Activated CD8-positive, alpha-beta T cell treated with anti-CD3 and anti-CD28 coated beads for 36 hours (primary cell): Measurements from ENCODE around the gene ADORA2A. TPM values are rescaled to one million over a fixed set of nuclear protein-coding genes. Genes with fewer than 3 reads are reported as not detected.

Source experiments
- ATAC-seq: fragments of 200-7000 bp; cut with Tn5 transposase; one replicate; pipeline ENCODE4 v1.10.0; 2021; ENCODE audit warnings: mild to moderate bottlenecking, moderate library complexity
- CTCF ChIA-PET: fragments of 350-600 bp; sonication (Branson Sonifier 250); formaldehyde crosslinking; loops from one replicate; lab custom pipeline; 2021; ENCODE audit warnings: antibody characterized with exemption; lab: Charles Lee
- POLR2A ChIA-PET: fragments of 350-600 bp; sonication (Branson Sonifier 250); formaldehyde crosslinking; loops from one replicate; lab custom pipeline; 2021; ENCODE audit warnings: antibody characterized with exemption; lab: Charles Lee
- DNase-seq: peaks from one replicate; pipeline ENCODE4 v3.0.0-alpha.2; 2020
- H3K27ac Mint-ChIP-seq: one replicate; pipeline ENCODE4 v1.8.0; 2021; ENCODE audit warnings: mild to moderate bottlenecking, mixed read lengths
- H3K27me3 Mint-ChIP-seq: one replicate; pipeline ENCODE4 v1.8.0; 2021; ENCODE audit warnings: mixed read lengths
- H3K36me3 Mint-ChIP-seq: one replicate; pipeline ENCODE4 v1.8.0; 2021; ENCODE audit warnings: low read depth, mixed read lengths
- H3K4me1 Mint-ChIP-seq: one replicate; pipeline ENCODE4 v1.8.0; 2021; ENCODE audit warnings: low read depth, mixed read lengths
- H3K4me3 Mint-ChIP-seq: one replicate; pipeline ENCODE4 v1.8.0; 2021; ENCODE audit warnings: mild to moderate bottlenecking, moderate library complexity, mixed read lengths
- H3K9me3 Mint-ChIP-seq: one replicate; pipeline ENCODE4 v1.8.0; 2021; ENCODE audit warnings: mixed read lengths
- intact Hi-C: fragments of 100-400 bp; cut with micrococcal nuclease; formaldehyde crosslinking; loops from one replicate; pipeline ENCODE4 v1.10.0; 2022
- total RNA-seq, 2 experiments: library from RNA; stranded (reverse); gene quantifications; one replicate each; pipeline ENCODE4 v1.2.3, GENCODE V29; 2021
- TF ChIP-seq, protein P1 (sequence below): fragments of 200-600 bp; IDR thresholded peaks from one replicate; pipeline ENCODE4 v1.8.0; 2022; ENCODE audit warnings: antibody characterized with exemption, mild to moderate bottlenecking

ADORA2A gene
- total RNA-seq, 2 experiments from 2014 or later: 41.4 to 42.9 TPM

GRCh38 chr22:24457894-24458420 is 30.6 kb downstream of the ADORA2A start:
- intact Hi-C loops: no loop called here
- H3K4me3 Mint-ChIP-seq: no peak overlapping the region
- TF ChIP-seq, protein P1, sequence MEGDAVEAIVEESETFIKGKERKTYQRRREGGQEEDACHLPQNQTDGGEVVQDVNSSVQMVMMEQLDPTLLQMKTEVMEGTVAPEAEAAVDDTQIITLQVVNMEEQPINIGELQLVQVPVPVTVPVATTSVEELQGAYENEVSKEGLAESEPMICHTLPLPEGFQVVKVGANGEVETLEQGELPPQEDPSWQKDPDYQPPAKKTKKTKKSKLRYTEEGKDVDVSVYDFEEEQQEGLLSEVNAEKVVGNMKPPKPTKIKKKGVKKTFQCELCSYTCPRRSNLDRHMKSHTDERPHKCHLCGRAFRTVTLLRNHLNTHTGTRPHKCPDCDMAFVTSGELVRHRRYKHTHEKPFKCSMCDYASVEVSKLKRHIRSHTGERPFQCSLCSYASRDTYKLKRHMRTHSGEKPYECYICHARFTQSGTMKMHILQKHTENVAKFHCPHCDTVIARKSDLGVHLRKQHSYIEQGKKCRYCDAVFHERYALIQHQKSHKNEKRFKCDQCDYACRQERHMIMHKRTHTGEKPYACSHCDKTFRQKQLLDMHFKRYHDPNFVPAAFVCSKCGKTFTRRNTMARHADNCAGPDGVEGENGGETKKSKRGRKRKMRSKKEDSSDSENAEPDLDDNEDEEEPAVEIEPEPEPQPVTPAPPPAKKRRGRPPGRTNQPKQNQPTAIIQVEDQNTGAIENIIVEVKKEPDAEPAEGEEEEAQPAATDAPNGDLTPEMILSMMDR: no peak
- ChIA-PET CTCF (no interaction called here), POLR2A (no interaction called here)
- H3K9me3 Mint-ChIP-seq: no peaks in the 10 kb centered on the region
- H3K27me3 Mint-ChIP-seq: no peaks in the 10 kb centered on the region
- ATAC-seq (no peak), DNase-seq (no peak)
- H3K36me3 Mint-ChIP-seq: no peaks in the 10 kb centered on the region
- H3K27ac Mint-ChIP-seq: no peak overlapping the region
- peaks cover 5% of the 10 kb centered on the region for H3K4me1 Mint-ChIP-seq

GRCh38 chr22:24459911-24460310 is 32.5 kb downstream of the ADORA2A start:
- no peaks in the 10 kb centered on the region for H3K27me3 Mint-ChIP-seq
- no peak overlapping the region for H3K27ac Mint-ChIP-seq
- DNase-seq (no peak), ATAC-seq (no peak)
- no peak overlapping the region for H3K4me3 Mint-ChIP-seq
- TF ChIP-seq, protein P1: no peak
- POLR2A ChIA-PET: interaction anchor here (1.8 kb wide), 1 partner anchor 9 kb away, joined by 7 read pairs; no protein-coding TSS in a partner anchor
- H3K4me1 Mint-ChIP-seq: peaks cover 5% of the 10 kb centered on the region
- no peaks in the 10 kb centered on the region for H3K36me3 Mint-ChIP-seq
- intact Hi-C loops: no loop called here
- no peaks in the 10 kb centered on the region for H3K9me3 Mint-ChIP-seq
- CTCF ChIA-PET: interaction anchor here (2.0 kb wide), 1 partner anchor 36 kb away, joined by 7 read pairs; no protein-coding TSS in a partner anchor

DNA sequence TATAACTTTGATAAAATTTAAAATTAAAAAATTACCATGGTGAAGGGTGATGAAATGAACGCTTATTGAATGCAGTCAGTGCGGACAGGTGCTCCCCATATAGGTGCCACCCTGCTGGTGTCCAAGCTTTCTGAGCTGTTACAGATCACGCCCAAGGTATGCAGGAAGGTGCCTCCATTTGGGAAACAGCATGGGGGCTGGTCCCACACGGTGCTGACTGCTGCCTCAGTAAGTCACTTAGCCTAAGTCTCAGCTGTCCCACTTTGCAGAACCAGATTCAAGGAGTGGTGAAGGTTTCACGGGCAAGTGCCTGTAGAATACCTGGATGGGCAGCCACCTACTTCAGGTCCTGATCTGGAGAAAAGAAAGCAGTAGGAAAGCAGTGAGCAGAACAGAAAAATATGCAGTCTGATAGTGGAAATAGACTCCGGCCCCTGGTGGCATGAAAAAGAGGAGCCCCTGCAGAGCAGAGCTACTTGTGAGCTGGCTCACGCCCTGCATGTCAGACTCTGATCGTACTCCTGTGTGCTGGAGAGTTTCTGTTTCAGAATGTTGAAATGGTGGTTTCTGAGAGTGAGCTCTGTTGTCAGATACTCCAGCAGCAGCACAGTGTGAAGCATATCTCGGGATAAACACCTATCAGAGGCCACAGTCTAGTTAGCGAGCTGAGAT is 33.2 kb downstream of the ADORA2A start:
- intact Hi-C loops: no loop called here
- CTCF ChIA-PET: interaction anchor here (0.7 to 2.0 kb wide), 5 partner anchors 23 to 51 kb away, joined by 3 to 7 read pairs (median 4); no protein-coding TSS in a partner anchor
- peak; percentile 83 for ATAC-seq
- POLR2A ChIA-PET: interaction anchor here (0.8 to 1.8 kb wide), 5 partner anchors 10 to 40 kb away, joined by 3 to 7 read pairs (median 4); partner anchors contain the start of gene ADORA2A
- peak overlapping the region; percentile 2 for H3K27ac Mint-ChIP-seq
- TF ChIP-seq, protein P1: no peak
- H3K4me3 Mint-ChIP-seq: no peak overlapping the region
- H3K36me3 Mint-ChIP-seq: no peaks in the 10 kb centered on the region
- H3K4me1 Mint-ChIP-seq: peaks cover 10% of the 10 kb centered on the region
- H3K9me3 Mint-ChIP-seq: no peaks in the 10 kb centered on the region
- peak; percentile 31 for DNase-seq
- no peaks in the 10 kb centered on the region for H3K27me3 Mint-ChIP-seq

GRCh38 chr22:24463071-24463760 is 35.8 kb downstream of the ADORA2A start:
- CTCF ChIA-PET: interaction anchor here (1.6 to 2.2 kb wide), 2 partner anchors 58 to 65 kb away, joined by 3 to 5 read pairs; no protein-coding TSS in a partner anchor
- TF ChIP-seq, protein P1: no peak
- no peak overlapping the region for H3K27ac Mint-ChIP-seq
- intact Hi-C loops: no loop called here
- H3K27me3 Mint-ChIP-seq: no peaks in the 10 kb centered on the region
- POLR2A ChIA-PET: interaction anchor here (0.6 to 0.8 kb wide), 2 partner anchors 8 to 1363 kb away, joined by 3 read pairs; no protein-coding TSS in a partner anchor
- peaks cover 19% of the 10 kb centered on the region for H3K4me1 Mint-ChIP-seq
- DNase-seq: no peak
- H3K36me3 Mint-ChIP-seq: no peaks in the 10 kb centered on the region
- ATAC-seq: no peak
- H3K9me3 Mint-ChIP-seq: no peaks in the 10 kb centered on the region
- H3K4me3 Mint-ChIP-seq: no peak overlapping the region
